Measurements from ENCODE around the gene AREL1.

DNA sequence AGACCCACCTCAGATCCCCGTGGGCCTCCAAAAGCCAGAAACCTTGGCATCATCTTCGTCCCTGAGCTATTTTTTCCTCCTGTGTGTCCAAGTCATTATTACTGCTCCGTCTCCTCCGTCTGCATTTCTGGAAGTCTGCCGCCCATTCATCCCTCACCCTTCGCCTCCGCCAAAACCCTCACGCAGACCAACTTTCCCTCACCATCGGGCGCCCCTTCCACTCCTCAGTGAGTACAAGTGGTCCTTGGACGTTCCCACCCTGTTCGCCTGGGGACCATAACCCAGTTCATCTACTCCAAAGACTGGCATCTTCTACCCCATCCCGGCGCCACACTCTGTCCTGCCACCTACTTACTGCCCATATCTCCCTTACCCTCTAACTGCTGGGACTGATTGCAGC, 97.1 kb downstream of the AREL1 start:
- no peak for TF ChIP-seq POLR2A (IDR thresholded peaks at IDR 0.05)
- TF ChIP-seq, protein P1, sequence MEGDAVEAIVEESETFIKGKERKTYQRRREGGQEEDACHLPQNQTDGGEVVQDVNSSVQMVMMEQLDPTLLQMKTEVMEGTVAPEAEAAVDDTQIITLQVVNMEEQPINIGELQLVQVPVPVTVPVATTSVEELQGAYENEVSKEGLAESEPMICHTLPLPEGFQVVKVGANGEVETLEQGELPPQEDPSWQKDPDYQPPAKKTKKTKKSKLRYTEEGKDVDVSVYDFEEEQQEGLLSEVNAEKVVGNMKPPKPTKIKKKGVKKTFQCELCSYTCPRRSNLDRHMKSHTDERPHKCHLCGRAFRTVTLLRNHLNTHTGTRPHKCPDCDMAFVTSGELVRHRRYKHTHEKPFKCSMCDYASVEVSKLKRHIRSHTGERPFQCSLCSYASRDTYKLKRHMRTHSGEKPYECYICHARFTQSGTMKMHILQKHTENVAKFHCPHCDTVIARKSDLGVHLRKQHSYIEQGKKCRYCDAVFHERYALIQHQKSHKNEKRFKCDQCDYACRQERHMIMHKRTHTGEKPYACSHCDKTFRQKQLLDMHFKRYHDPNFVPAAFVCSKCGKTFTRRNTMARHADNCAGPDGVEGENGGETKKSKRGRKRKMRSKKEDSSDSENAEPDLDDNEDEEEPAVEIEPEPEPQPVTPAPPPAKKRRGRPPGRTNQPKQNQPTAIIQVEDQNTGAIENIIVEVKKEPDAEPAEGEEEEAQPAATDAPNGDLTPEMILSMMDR (IDR thresholded peaks at IDR 0.05), result no peak

Measured in testis (tissue), 2 donors.